Activated CD8-positive, alpha-beta T cell treated with anti-CD3 and anti-CD28 coated beads for 36 hours (primary cell): ENCODE data around the gene CDK5RAP3. TPM values are rescaled to one million over a fixed set of nuclear protein-coding genes. Genes with fewer than 3 reads are reported as not detected.

ENCODE experiments used
- ATAC-seq: fragments of 200-7000 bp; cut with Tn5 transposase; one replicate; pipeline ENCODE4 v1.10.0; 2021; ENCODE audit warnings: mild to moderate bottlenecking, moderate library complexity
- CTCF ChIA-PET: fragments of 350-600 bp; sonication (Branson Sonifier 250); formaldehyde crosslinking; loops from one replicate; lab custom pipeline; 2021; ENCODE audit warnings: antibody characterized with exemption; lab: Charles Lee
- POLR2A ChIA-PET: fragments of 350-600 bp; sonication (Branson Sonifier 250); formaldehyde crosslinking; loops from one replicate; lab custom pipeline; 2021; ENCODE audit warnings: antibody characterized with exemption; lab: Charles Lee
- DNase-seq: peaks from one replicate; pipeline ENCODE4 v3.0.0-alpha.2; 2020
- H3K27ac Mint-ChIP-seq: one replicate; pipeline ENCODE4 v1.8.0; 2021; ENCODE audit warnings: mild to moderate bottlenecking, mixed read lengths
- H3K27me3 Mint-ChIP-seq: one replicate; pipeline ENCODE4 v1.8.0; 2021; ENCODE audit warnings: mixed read lengths
- H3K36me3 Mint-ChIP-seq: one replicate; pipeline ENCODE4 v1.8.0; 2021; ENCODE audit warnings: low read depth, mixed read lengths
- H3K4me1 Mint-ChIP-seq: one replicate; pipeline ENCODE4 v1.8.0; 2021; ENCODE audit warnings: low read depth, mixed read lengths
- H3K4me3 Mint-ChIP-seq: one replicate; pipeline ENCODE4 v1.8.0; 2021; ENCODE audit warnings: mild to moderate bottlenecking, moderate library complexity, mixed read lengths
- H3K9me3 Mint-ChIP-seq: one replicate; pipeline ENCODE4 v1.8.0; 2021; ENCODE audit warnings: mixed read lengths
- intact Hi-C: fragments of 100-400 bp; cut with micrococcal nuclease; formaldehyde crosslinking; loops from one replicate; pipeline ENCODE4 v1.10.0; 2022
- total RNA-seq, 2 experiments: library from RNA; stranded (reverse); gene quantifications; one replicate each; pipeline ENCODE4 v1.2.3, GENCODE V29; 2021
- TF ChIP-seq, protein P1 (sequence below): fragments of 200-600 bp; IDR thresholded peaks from one replicate; pipeline ENCODE4 v1.8.0; 2022; ENCODE audit warnings: antibody characterized with exemption, mild to moderate bottlenecking

CDK5RAP3 gene
- total RNA-seq: 100 to 1,000 TPM; 161 to 171 TPM

DNA sequence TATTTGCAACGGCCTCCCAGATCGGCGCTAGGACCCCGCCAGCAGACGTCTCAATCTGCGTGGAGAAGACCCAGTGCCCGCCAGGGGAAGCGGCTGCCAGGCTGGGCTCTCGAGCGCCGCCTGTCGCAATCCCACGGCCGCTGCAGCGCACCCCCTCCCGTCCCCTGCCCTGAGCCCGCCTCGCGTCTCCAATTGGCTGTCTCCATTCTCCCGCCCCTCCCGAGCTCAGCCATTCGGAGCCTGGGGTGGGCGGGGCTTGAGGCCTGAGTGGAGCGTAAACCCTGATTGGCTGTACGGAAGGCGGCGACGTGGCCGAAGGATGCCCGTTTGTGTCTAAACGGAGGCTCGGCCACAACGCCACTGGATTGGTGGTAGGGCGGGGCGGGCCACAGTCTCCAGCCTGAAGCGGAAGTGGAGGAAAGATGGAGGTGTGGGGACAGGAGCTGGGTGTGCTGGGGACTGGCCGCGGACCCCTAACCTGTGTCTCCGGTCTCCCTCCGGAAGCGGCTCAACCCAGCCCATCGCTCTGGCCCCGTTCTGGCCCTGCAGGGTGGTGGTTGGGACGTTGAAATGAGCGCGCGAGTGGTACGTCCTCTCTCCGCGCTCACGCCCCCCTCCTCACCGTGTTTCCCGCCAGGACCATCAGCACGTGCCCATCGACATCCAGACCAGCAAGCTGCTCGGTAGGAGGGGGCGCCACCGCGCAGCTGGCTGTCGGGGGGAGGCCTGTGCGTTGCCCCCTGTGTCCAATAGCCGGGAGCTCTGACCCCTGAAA lies at the start of gene CDK5RAP3:
Gene CDK5RAP3, plus strand, starts transcription at position 389 of the 775 bp plus-strand sequence. Its CDS starts 34 bp downstream, at position 423.
- peak within 1 kb of the TSS; percentile 95 for H3K4me3 Mint-ChIP-seq
- POLR2A ChIA-PET: interaction anchor here (0.6 to 4.8 kb wide), 20 partner anchors 8 to 280 kb away, joined by 3 to 35 read pairs (median 4); partner anchors contain the start of genes NFE2L1, PNPO, PRR15L and SP2
- peaks cover 14% of the 10 kb centered on the region for H3K36me3 Mint-ChIP-seq

DNA sequence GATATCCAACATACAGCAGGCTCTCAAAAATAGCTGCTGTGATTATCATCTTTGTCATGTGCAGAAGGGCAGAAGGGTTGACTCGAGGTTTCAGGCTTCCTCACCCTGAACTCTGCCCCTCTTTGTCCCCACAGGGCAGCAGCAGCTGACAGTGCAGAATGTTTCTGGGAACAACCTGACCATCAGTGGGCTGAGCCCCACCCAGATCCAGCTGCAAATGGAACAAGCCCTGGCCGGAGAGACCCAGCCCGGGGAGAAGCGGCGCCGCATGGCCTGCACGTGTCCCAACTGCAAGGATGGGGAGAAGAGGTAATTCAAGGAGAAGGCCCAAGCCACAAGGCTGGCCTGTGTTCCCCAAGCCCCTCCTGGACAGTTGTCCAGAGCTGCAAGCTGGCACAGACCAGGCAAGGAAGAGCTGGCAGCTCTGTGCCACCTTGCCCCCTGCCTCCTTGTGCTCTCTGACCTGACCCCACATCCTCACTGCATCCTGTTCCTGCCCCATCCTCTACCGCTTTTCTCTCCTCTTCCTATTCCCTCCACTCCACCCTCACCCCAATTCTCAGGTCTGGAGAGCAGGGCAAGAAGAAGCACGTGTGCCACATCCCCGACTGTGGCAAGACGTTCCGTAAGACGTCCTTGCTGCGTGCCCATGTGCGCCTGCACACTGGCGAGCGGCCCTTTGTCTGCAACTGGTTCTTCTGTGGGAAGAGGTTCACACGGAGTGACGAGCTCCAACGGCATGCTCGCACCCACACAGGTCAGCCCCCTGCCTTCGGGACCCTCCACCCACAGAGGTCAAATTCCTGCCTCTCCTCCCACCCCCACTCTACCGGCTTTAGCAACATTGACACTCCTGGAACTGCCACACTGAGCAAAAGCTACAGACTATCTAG lies 45.9 kb upstream of the CDK5RAP3 start:
- CTCF ChIA-PET: interaction anchor here (2.3 kb wide), 1 partner anchor 45 kb away, joined by 9 read pairs; the partner anchor contains the start of gene CDK5RAP3
- no peaks in the 10 kb centered on the region for H3K27me3 Mint-ChIP-seq
- intact Hi-C loops: no loop called here

More for the DNA sequence above, at the start of gene CDK5RAP3:
- no peaks in the 10 kb centered on the region for H3K9me3 Mint-ChIP-seq
- intact Hi-C loops: no loop called here
- ATAC-seq (peak; percentile 100), DNase-seq (peak; percentile 100)
- peaks cover 22% of the 10 kb centered on the region for H3K4me1 Mint-ChIP-seq
- TF ChIP-seq, protein P1, sequence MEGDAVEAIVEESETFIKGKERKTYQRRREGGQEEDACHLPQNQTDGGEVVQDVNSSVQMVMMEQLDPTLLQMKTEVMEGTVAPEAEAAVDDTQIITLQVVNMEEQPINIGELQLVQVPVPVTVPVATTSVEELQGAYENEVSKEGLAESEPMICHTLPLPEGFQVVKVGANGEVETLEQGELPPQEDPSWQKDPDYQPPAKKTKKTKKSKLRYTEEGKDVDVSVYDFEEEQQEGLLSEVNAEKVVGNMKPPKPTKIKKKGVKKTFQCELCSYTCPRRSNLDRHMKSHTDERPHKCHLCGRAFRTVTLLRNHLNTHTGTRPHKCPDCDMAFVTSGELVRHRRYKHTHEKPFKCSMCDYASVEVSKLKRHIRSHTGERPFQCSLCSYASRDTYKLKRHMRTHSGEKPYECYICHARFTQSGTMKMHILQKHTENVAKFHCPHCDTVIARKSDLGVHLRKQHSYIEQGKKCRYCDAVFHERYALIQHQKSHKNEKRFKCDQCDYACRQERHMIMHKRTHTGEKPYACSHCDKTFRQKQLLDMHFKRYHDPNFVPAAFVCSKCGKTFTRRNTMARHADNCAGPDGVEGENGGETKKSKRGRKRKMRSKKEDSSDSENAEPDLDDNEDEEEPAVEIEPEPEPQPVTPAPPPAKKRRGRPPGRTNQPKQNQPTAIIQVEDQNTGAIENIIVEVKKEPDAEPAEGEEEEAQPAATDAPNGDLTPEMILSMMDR: peak; percentile 97
- no peaks in the 10 kb centered on the region for H3K27me3 Mint-ChIP-seq
- CTCF ChIA-PET: interaction anchor here (0.6 to 12.4 kb wide), 35 partner anchors 9 to 293 kb away, joined by 3 to 284 read pairs (median 5); partner anchors contain the start of genes LRRC46, MRPL10, PNPO and PRR15L
- peak within 1 kb of the TSS; percentile 91 for H3K27ac Mint-ChIP-seq

DNA sequence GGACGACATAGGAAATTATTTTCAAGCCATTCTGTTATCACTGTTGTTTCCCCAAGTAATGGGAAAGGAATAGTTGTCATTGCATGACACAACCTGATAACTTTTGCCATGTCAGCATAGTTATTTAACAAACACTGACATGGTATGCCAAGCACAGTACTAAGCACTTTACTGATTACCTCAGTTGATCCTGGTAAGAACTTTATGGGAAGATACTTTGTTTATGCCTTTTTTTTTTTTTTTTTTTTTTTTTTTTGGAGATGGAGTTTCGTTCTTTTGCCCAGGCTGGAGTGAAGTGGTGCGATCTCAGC lies 45.3 kb upstream of the CDK5RAP3 start:
- intact Hi-C loops: no loop called here
- CTCF ChIA-PET: no interaction called here
- POLR2A ChIA-PET: interaction anchor here (1.1 kb wide), 1 partner anchor 24 kb away, joined by 3 read pairs; no protein-coding TSS in a partner anchor

More for the DNA sequence above, 45.9 kb upstream of the CDK5RAP3 start:
- Mint-ChIP-seq H3K4me1 (no peaks in the 10 kb centered on the region), H3K9me3 (no peaks in the 10 kb centered on the region), H3K4me3 (no peak overlapping the region), H3K27ac (no peak overlapping the region), H3K36me3 (peaks cover 15% of the 10 kb centered on the region)
- POLR2A ChIA-PET: interaction anchor here (1.1 kb wide), 1 partner anchor 25 kb away, joined by 3 read pairs; no protein-coding TSS in a partner anchor
- TF ChIP-seq, protein P1: no peak
- ATAC-seq (no peak), DNase-seq (no peak)

DNA sequence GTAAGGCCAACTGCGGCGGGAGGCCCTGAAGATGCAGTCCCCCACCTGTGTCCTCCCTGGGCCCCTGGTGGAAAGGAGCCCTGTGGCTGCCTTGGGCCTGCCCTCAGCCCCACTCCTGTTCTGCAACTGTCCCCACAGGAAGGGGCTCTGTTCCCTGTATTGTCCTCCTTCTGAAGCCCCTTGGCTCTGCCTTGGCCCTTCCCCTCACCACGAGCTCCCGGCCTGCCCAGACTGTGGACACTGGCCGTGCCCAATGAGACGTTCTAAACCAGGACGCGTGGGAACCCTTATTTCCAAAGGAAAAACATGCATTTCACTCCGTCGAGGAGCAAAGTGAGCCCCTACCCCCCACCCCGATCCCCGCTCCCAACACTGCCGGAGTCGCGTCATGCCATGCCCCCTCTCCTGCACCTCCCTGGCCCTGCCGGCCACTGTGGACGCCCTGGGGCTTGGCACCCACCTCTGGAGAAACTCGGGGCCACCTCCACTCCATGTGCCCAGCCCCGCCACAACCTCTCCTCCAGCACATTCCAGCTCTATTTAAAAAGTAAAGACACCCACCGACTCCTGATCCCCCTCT lies 43.0 kb upstream of the CDK5RAP3 start:
- no peak overlapping the region for H3K4me3 Mint-ChIP-seq
- H3K9me3 Mint-ChIP-seq: no peaks in the 10 kb centered on the region
- ATAC-seq: no peak
- peaks cover 13% of the 10 kb centered on the region for H3K36me3 Mint-ChIP-seq
- no peak overlapping the region for H3K27ac Mint-ChIP-seq
- ChIA-PET CTCF (no interaction called here), POLR2A (no interaction called here)
- no peak for DNase-seq
- H3K27me3 Mint-ChIP-seq: no peaks in the 10 kb centered on the region
- H3K4me1 Mint-ChIP-seq: no peaks in the 10 kb centered on the region
- intact Hi-C loops: no loop called here
- TF ChIP-seq, protein P1: no peak

More for the DNA sequence above, 45.3 kb upstream of the CDK5RAP3 start:
- no peak overlapping the region for H3K27ac Mint-ChIP-seq
- no peak for ATAC-seq
- H3K4me1 Mint-ChIP-seq: no peaks in the 10 kb centered on the region
- peaks cover 15% of the 10 kb centered on the region for H3K36me3 Mint-ChIP-seq
- no peaks in the 10 kb centered on the region for H3K27me3 Mint-ChIP-seq
- no peak for DNase-seq
- no peaks in the 10 kb centered on the region for H3K9me3 Mint-ChIP-seq
- H3K4me3 Mint-ChIP-seq: no peak overlapping the region
- TF ChIP-seq, protein P1: no peak
